ENCODE measurements around the gene RTKN. TPM values are rescaled to one million over a fixed set of nuclear protein-coding genes. Genes with fewer than 3 reads are reported as not detected.
A peak's percentile ranks its signal among the peaks of the same experiment; 100 is the strongest.

RTKN gene
- total RNA-seq, 1 donor from 2014 or later, result 24.6 TPM

DNA sequence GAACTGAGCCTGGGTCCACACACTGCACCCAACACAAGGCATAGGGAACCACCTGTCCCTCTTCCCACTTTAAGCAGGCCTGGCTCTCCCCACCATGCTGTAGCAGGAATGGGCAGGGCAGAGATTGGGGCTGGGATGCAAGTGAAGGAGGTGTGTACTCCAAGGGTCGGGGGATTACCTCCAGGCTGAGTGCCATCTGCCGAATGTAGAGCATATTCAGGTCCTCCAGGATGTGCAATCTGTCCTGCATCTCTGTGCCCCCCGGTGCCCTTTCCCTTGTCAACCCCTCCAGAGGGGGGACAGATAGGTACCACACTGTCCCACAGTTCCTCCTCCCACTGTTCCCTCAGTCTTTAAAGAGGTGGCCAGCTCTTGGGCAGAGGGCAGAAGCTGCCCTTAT is 2.4 kb downstream of the RTKN start:
- no peaks in the 10 kb centered on the region for H3K27me3 ChIP-seq
- intact Hi-C loops (cut with DNase I), result no loop called here
- no peak for TF ChIP-seq POLR2A (IDR thresholded peaks at IDR 0.05)
- no peak for TF ChIP-seq POLR2AphosphoS5 (IDR thresholded peaks at IDR 0.05; ENCODE audit: insufficient read depth in 1 of 2, low read depth in 1 of 2)
- no peak for TF ChIP-seq CTCF (IDR thresholded peaks at IDR 0.05)
- peaks cover 44% of the 10 kb centered on the region for H3K4me1 ChIP-seq
- H3K4me3 ChIP-seq, result peak overlapping the region; percentile 47 to 58
- peak in 1 of 2 donors; percentile 85 for DNase-seq (ENCODE audit: extremely low spot score in 2 of 2)
- H3K27ac ChIP-seq, result peak overlapping the region; percentile 81
- H3K36me3 ChIP-seq, result no peaks in the 10 kb centered on the region
- no peaks in the 10 kb centered on the region for H3K9me3 ChIP-seq

GRCh38 chr2:74438248-74438647 is 3.5 kb downstream of the RTKN start:
- TF ChIP-seq POLR2A (IDR thresholded peaks at IDR 0.05), result no peak
- TF ChIP-seq POLR2AphosphoS5 (IDR thresholded peaks at IDR 0.05; ENCODE audit: insufficient read depth in 1 of 2, low read depth in 1 of 2), result no peak
- TF ChIP-seq CTCF (IDR thresholded peaks at IDR 0.05), result no peak
- Histone ChIP-seq H3K36me3 (no peaks in the 10 kb centered on the region), H3K4me1 (peaks cover 44% of the 10 kb centered on the region), H3K4me3 (no peak overlapping the region), H3K9me3 (no peaks in the 10 kb centered on the region), H3K27ac (no peak overlapping the region), H3K27me3 (no peaks in the 10 kb centered on the region)
- DNase-seq (ENCODE audit: extremely low spot score in 2 of 2), result no peak
- intact Hi-C loops (cut with DNase I), result no loop called here

DNA sequence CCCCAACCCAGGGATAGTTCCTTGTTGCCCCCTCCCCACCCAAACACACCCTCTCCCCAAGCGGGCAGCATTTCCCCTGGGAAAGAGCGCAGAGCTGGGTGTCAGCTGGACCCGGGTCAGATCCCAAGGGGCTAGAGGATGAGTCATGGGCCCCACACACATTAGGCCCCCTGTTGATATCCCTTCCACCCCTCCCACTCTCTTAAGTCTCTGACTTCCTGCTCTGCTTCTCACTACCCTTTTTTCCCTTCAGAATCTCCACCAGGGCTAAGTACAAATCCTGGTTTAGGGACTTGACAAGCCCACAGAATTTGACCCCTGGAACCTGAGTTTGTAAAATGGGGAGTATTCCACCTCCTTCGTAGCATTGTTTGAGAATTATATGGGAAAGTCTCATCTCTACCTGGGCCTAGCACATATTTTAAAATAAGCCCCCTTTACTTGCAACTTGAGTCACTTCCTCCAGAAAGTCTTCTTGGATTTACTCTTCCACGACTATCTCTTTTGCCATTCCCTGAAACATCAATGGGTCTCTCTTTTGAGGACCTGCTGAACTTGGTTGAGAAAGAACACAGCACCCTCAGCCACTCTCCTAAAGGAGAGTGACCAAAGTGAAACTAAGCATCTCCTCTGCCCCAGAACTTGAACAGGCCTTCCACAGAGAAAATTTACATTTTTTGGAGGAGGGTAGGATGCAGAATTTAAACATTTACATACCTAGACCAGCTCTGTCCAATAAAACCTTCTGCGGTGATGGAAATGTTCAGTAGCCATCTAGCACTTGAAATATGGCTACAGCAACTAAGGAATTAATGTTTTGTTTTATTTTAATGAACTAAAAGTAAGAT is 4.7 kb downstream of the RTKN start:
- peaks cover 42% of the 10 kb centered on the region for H3K4me1 ChIP-seq

GRCh38 chr2:74436111-74436805 is 5.5 kb downstream of the RTKN start:
- TF ChIP-seq POLR2AphosphoS5 (IDR thresholded peaks at IDR 0.05; ENCODE audit: insufficient read depth in 1 of 2, low read depth in 1 of 2) (no peak), CTCF (IDR thresholded peaks at IDR 0.05) (no peak), POLR2A (IDR thresholded peaks at IDR 0.05) (no peak)

More for the DNA sequence above, 4.7 kb downstream of the RTKN start:
- TF ChIP-seq CTCF (IDR thresholded peaks at IDR 0.05) (no peak), POLR2A (IDR thresholded peaks at IDR 0.05) (no peak), POLR2AphosphoS5 (IDR thresholded peaks at IDR 0.05; ENCODE audit: insufficient read depth in 1 of 2, low read depth in 1 of 2) (no peak)
- H3K36me3 ChIP-seq, result no peaks in the 10 kb centered on the region
- H3K27ac ChIP-seq, result no peak overlapping the region
- H3K27me3 ChIP-seq, result no peaks in the 10 kb centered on the region
- H3K9me3 ChIP-seq, result no peaks in the 10 kb centered on the region
- H3K4me3 ChIP-seq, result no peak overlapping the region
- DNase-seq (ENCODE audit: extremely low spot score in 2 of 2), result no peak
- intact Hi-C loops (cut with DNase I), result no loop called here

More at GRCh38 chr2:74436111-74436805, 5.5 kb downstream of the RTKN start:
- DNase-seq (ENCODE audit: extremely low spot score in 2 of 2), result no peak
- peaks cover 0 to 3% of the 10 kb centered on the region in 2 donors for H3K36me3 ChIP-seq
- no peaks in the 10 kb centered on the region for H3K27me3 ChIP-seq
- no peak overlapping the region for H3K4me3 ChIP-seq
- H3K27ac ChIP-seq, result no peak overlapping the region
- no peaks in the 10 kb centered on the region for H3K9me3 ChIP-seq
- H3K4me1 ChIP-seq, result peaks cover 34% of the 10 kb centered on the region
- intact Hi-C loops (cut with DNase I), result no loop called here

All from vagina (tissue), 2 donors.